LNCAP (cell line): ENCODE measurements around the gene TBX5.

Experiments
- CTCF ChIP-seq: fragments of 450-650 bp; IDR thresholded peaks from 2 replicates; pipeline ENCODE4 v1.5.1; 2017; ENCODE audit warnings: mild to moderate bottlenecking

Gene TBX5

DNA sequence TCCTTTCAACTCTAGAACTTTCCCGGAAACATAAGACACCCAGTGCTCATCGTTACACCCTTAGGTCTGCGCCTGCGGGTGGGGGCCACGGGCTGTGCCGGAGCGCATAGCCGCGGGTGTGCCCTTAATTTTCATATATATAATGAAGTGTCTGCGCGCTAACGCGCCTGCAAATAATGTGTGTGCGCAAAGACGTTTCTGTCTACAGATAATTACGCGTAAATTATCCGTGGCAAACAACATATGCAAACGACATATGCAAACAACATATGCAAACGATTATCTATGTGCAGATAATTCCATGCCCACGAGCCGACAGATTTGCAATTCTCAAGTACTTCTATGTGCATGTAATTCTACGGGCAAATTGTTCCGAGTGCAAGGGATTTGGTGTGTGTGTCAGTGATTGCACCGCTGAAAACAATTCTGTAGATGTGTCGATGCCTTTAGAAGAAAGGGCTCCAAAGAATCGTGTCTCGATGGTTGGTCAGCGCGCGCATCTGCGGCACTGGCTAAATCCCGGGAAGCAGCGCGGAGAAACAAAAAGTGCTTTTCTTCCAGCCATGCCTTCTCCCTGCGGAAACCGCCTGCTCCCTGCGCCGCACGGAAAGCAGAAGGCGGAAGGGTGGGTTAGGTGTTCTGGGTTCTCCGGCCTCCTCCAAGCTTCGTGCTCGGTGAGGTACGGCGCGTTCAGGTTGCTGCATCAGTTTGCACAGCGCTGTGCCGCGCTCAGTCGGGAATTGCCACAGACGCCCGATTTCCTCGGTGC lies 34.5 kb upstream of the TBX5 start:
- no peak for TF ChIP-seq CTCF

GRCh38 chr12:114439817-114440216 lies 33.9 kb upstream of the TBX5 start:
- TF ChIP-seq CTCF, result no peak

- TF ChIP-seq CTCF, result no peak
These were observed 33.3 kb upstream of the TBX5 start for GRCh38 chr12:114439261-114439683.

GRCh38 chr12:114438635-114439256 lies 32.8 kb upstream of the TBX5 start:
- no peak for TF ChIP-seq CTCF

DNA sequence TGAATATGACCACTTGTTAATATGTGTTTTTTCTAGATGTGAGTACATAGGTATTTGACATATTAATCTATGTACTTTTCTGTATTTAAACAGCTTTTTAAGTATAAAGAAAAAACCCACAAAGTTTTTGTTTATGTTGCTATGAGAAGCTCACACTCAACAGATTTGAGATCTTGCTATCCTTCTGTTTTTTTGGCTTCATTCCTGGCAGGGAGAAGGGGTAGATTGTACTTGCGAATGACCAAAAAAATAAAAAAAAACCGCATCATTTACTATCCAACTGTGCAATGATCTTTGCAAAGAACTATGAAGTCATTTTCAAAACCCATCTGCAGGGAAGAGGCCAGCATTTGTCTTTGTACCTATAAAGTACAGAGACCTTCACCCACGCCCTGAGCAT lies 28.4 kb upstream of the TBX5 start:
- no peak for TF ChIP-seq CTCF

- no peak for TF ChIP-seq CTCF
These were observed 26.0 kb upstream of the TBX5 start for GRCh38 chr12:114431902-114432301.

- no peak for TF ChIP-seq CTCF
These were observed 24.4 kb upstream of the TBX5 start for GRCh38 chr12:114430306-114430705.
